Activated naive CD8-positive, alpha-beta T cell treated with anti-CD3 and anti-CD28 coated beads, Interleukin-2, amount 10 ng/mL, durations not matched to agents 7 days and 5 days (primary cell): ENCODE data around the gene HBA1. TPM values are rescaled to one million over a fixed set of nuclear protein-coding genes. Genes with fewer than 3 reads are reported as not detected.
"Not testable (repeated sequence)": the region's sequence is repeated elsewhere in the genome, so short reads cannot be mapped to it uniquely, and the experiment has no call there.

Experiments used
- ATAC-seq: fragments of 150-1000 bp; cut with Tn5 transposase; one replicate; pipeline ENCODE4 v1.10.0; 2021; ENCODE audit warnings: low read depth, moderate library complexity
- POLR2A ChIA-PET: fragments of 350-600 bp; sonication (Branson Sonifier 250); formaldehyde crosslinking; loops from one replicate; lab custom pipeline; 2021; ENCODE audit warnings: antibody characterized with exemption; lab: Charles Lee
- DNase-seq: peaks from one replicate; pipeline ENCODE4 v3.0.0; 2021
- H3K27ac Mint-ChIP-seq: one replicate; pipeline ENCODE4 v1.8.0; 2022; ENCODE audit warnings: mild to moderate bottlenecking, mixed read lengths
- H3K27me3 Mint-ChIP-seq: one replicate; pipeline ENCODE4 v1.8.0; 2022; ENCODE audit warnings: mild to moderate bottlenecking, moderate library complexity, mixed read lengths
- H3K36me3 Mint-ChIP-seq: one replicate; pipeline ENCODE4 v1.8.0; 2021; ENCODE audit warnings: mild to moderate bottlenecking, mixed read lengths
- H3K4me1 Mint-ChIP-seq: one replicate; pipeline ENCODE4 v1.8.0; 2021; ENCODE audit warnings: mixed read lengths
- H3K4me3 Mint-ChIP-seq: one replicate; pipeline ENCODE4 v1.8.0; 2022; ENCODE audit warnings: mild to moderate bottlenecking, moderate library complexity, mixed read lengths
- H3K9me3 Mint-ChIP-seq: one replicate; pipeline ENCODE4 v1.8.0; 2021; ENCODE audit warnings: mixed read lengths
- total RNA-seq, 2 experiments: library from RNA; stranded (reverse); gene quantifications; one replicate each; pipeline ENCODE4 v1.2.3, GENCODE V29; 2021

Gene HBA1
- total RNA-seq, 2 experiments from 2014 or later = not detected

DNA sequence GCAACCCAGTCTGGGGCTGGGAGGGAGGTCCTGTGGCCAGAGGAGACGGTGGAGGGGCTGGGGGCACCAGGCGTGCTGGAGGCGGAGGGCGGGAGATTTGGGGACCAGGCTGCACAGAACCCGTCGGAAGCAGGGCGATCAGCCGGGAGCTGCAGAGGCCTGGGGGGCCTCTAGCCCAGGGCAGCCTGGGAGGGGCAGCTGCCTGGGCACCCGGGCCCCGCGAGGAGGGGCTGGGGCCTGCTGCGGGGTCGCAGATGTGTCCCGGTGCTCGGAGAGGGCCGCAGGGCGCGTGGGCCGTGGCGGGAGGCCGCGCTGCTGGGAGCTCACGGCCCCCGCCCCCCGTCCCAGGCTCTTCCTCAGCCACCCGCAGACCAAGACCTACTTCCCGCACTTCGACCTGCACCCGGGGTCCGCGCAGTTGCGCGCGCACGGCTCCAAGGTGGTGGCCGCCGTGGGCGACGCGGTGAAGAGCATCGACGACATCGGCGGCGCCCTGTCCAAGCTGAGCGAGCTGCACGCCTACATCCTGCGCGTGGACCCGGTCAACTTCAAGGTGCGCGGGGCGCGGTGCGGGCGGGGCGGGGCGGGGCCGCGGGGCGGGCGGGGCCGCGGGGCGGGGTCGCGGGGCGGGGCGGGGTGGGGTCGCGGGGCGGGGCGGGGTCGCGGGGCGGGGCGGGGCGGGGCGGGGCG lies 12.2 kb upstream of the HBA1 start:
- H3K9me3 Mint-ChIP-seq, POLR2A ChIA-PET, H3K4me3 Mint-ChIP-seq, H3K36me3 Mint-ChIP-seq, H3K27ac Mint-ChIP-seq, H3K4me1 Mint-ChIP-seq, DNase-seq: not testable (repeated sequence)
- peaks cover 44% of the 10 kb centered on the region for H3K27me3 Mint-ChIP-seq
- ATAC-seq = peak; percentile 41

- DNase-seq (no peak), ATAC-seq (no peak)
- no peaks in the 10 kb centered on the region for H3K9me3 Mint-ChIP-seq
- no peak overlapping the region for H3K4me3 Mint-ChIP-seq
- H3K27ac Mint-ChIP-seq = no peak overlapping the region
- peaks cover 5% of the 10 kb centered on the region for H3K4me1 Mint-ChIP-seq
- peaks cover 46% of the 10 kb centered on the region for H3K27me3 Mint-ChIP-seq
- H3K36me3 Mint-ChIP-seq = no peaks in the 10 kb centered on the region
- POLR2A ChIA-PET = no interaction called here
Observed at GRCh38 chr16:164827-165538, 11.5 kb upstream of the HBA1 start.

DNA sequence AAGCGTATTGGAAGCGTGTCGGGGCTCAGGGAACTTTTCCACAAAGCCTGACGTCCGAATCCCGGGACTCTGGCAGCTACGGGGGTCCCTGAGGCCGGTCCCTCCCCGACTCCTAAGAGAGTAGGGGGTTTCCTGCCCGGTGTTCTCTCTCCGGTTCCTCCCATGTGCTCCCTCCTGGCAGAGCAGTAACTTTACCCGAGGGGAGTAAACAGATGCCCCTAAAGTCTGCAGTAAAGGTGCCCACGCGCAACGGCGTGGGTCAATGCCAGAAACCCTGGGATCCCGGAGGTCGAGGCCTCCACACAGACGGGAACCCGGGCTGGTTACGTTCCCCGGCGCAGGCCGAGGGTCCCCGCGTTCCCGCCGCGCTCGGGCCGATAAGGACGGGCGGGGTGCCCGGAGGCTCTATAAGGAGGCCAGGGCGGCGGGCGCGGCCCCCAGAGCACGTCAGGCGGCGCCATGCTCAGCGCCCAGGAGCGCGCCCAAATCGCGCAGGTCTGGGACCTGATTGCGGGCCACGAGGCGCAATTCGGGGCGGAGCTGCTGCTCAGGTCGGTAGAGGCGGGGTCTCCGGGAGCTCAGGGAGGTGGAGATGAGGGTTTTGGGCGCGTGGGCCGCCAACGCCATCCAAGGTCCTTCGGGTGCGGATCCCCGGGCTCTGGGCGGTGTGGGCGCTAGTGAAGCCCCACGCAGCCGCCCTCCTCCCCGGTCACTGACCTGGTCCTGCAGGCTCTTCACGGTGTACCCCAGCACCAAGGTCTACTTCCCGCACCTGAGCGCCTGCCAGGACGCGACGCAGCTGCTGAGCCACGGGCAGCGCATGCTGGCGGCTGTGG lies 10.7 kb upstream of the HBA1 start, which contains the start of gene HBM:
Gene HBM (plus strand): TSS at position 440 of the 836 bp plus-strand sequence. CDS start 20 bp downstream, at position 460.
- H3K9me3 Mint-ChIP-seq = no peaks in the 10 kb centered on the region
- H3K4me3 Mint-ChIP-seq = no peak within 1 kb of the TSS
- peaks cover 5% of the 10 kb centered on the region for H3K4me1 Mint-ChIP-seq
- H3K27me3 Mint-ChIP-seq = peaks cover 52% of the 10 kb centered on the region
- no peaks in the 10 kb centered on the region for H3K36me3 Mint-ChIP-seq
- DNase-seq (no peak), ATAC-seq (no peak)
- H3K27ac Mint-ChIP-seq = no peak within 1 kb of the TSS
- POLR2A ChIA-PET = interaction anchor here (0.6 kb wide), 1 partner anchor 70 kb away, joined by 3 read pairs; no protein-coding TSS in a partner anchor

DNA sequence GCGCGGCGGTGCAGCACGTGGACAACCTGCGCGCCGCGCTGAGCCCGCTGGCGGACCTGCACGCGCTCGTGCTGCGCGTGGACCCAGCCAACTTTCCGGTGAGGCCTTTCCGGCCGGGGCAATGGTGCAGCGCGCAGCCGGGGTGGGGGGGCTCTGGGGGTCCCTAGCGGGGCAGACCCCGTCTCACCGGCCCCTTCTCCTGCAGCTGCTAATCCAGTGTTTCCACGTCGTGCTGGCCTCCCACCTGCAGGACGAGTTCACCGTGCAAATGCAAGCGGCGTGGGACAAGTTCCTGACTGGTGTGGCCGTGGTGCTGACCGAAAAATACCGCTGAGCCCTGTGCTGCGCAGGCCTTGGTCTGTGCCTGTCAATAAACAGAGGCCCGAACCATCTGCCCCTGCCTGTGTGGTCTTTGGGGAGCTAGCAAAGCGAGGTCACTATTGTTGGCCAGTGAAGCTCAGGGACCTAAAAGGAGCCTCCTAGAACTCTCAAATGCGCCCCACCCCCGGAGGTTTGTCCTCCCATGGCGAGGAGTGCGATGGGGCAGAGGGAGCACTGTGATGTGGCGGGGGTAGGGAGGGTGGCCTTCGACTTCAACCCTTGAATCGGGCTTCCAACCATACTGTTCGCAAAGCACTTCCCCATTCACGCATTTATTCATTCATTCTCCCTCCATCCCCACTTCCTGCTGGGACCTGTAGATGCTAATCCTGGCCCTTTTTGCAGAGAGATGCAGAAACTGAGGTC lies 9.9 kb upstream of the HBA1 start:
- Mint-ChIP-seq H3K36me3 (no peaks in the 10 kb centered on the region), H3K9me3 (no peaks in the 10 kb centered on the region), H3K27ac (no peak overlapping the region), H3K4me1 (peaks cover 7% of the 10 kb centered on the region), H3K27me3 (peaks cover 54% of the 10 kb centered on the region), H3K4me3 (no peak overlapping the region)
- POLR2A ChIA-PET = interaction anchor here (0.6 kb wide), 1 partner anchor 69 kb away, joined by 3 read pairs; no protein-coding TSS in a partner anchor
- no peak for ATAC-seq
- no peak for DNase-seq

GRCh38 chr16:167122-167690 lies 9.3 kb upstream of the HBA1 start:
- peaks cover 9% of the 10 kb centered on the region for H3K4me1 Mint-ChIP-seq
- POLR2A ChIA-PET = no interaction called here
- H3K9me3 Mint-ChIP-seq = no peaks in the 10 kb centered on the region
- DNase-seq = no peak
- no peak overlapping the region for H3K4me3 Mint-ChIP-seq
- peaks cover 60% of the 10 kb centered on the region for H3K27me3 Mint-ChIP-seq
- H3K27ac Mint-ChIP-seq = no peak overlapping the region
- no peaks in the 10 kb centered on the region for H3K36me3 Mint-ChIP-seq
- no peak for ATAC-seq

DNA sequence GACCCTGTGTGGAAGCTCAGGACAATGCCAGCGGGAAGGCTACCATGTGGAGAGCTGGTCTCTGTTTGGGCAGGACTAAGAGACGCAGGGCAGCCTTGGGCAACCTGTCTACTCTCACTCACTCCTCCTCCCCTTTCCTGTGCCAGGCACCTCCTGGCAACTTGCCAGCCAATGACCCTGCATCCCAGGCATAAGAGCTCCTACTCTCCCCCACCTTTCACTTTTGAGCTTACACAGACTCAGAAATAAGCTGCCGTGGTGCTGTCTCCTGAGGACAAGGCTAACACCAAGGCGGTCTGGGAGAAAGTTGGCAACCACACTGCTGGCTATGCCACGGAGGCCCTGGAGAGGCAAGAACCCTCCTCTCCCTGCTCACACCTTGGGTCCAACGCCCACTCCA lies 8.1 kb upstream of the HBA1 start:
- Mint-ChIP-seq H3K36me3 (no peaks in the 10 kb centered on the region), H3K27me3 (peaks cover 59% of the 10 kb centered on the region), H3K4me1 (peaks cover 9% of the 10 kb centered on the region), H3K4me3 (no peak overlapping the region), H3K27ac (no peak overlapping the region), H3K9me3 (no peaks in the 10 kb centered on the region)
- DNase-seq (no peak), ATAC-seq (no peak)
- POLR2A ChIA-PET = no interaction called here

GRCh38 chr16:169014-169413 lies 7.5 kb upstream of the HBA1 start:
- H3K27me3 Mint-ChIP-seq = peaks cover 59% of the 10 kb centered on the region
- POLR2A ChIA-PET = no interaction called here
- ATAC-seq (no peak), DNase-seq (no peak)
- H3K4me1 Mint-ChIP-seq = peaks cover 9% of the 10 kb centered on the region
- H3K36me3 Mint-ChIP-seq = no peaks in the 10 kb centered on the region
- no peaks in the 10 kb centered on the region for H3K9me3 Mint-ChIP-seq
- H3K27ac Mint-ChIP-seq = no peak overlapping the region
- no peak overlapping the region for H3K4me3 Mint-ChIP-seq

- H3K9me3 Mint-ChIP-seq = not testable (repeated sequence)
Observed at GRCh38 chr16:170088-170507, 6.4 kb upstream of the HBA1 start.

DNA sequence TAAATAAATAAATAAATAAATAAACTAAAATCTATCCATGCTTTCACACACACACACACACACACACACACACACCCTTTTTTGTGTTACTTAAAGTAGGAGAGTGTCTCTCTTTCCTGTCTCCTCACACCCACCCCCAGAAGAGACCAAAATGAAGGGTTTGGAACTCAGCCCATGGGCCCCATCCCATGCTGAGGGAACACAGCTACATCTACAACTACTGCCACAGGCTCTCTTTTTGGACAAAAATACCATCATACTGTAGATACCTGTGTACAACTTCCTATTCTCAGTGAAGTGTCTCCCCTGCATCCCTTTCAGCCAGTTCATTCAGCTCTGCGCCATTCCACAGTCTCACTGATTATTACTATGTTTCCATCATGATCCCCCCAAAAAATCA lies 5.7 kb upstream of the HBA1 start:
- DNase-seq (no peak), ATAC-seq (no peak)
- H3K27me3 Mint-ChIP-seq = peaks cover 68% of the 10 kb centered on the region
- H3K4me1 Mint-ChIP-seq = peaks cover 14% of the 10 kb centered on the region
- H3K27ac Mint-ChIP-seq = no peak overlapping the region
- POLR2A ChIA-PET = no interaction called here
- H3K9me3 Mint-ChIP-seq = no peaks in the 10 kb centered on the region
- H3K4me3 Mint-ChIP-seq = no peak overlapping the region
- H3K36me3 Mint-ChIP-seq = no peaks in the 10 kb centered on the region

More at GRCh38 chr16:170088-170507, 6.4 kb upstream of the HBA1 start:
- H3K4me3 Mint-ChIP-seq, DNase-seq, H3K27ac Mint-ChIP-seq, ATAC-seq, POLR2A ChIA-PET, H3K36me3 Mint-ChIP-seq: not testable (repeated sequence)
- Mint-ChIP-seq H3K27me3 (peaks cover 67% of the 10 kb centered on the region), H3K4me1 (peaks cover 14% of the 10 kb centered on the region)

GRCh38 chr16:172374-172941 lies 4.0 kb upstream of the HBA1 start, which contains the start of gene HBA2:
HBA2 (plus strand) TSS chr16:172876; CDS start chr16:172913, 37 bp downstream.
- DNase-seq, H3K36me3 Mint-ChIP-seq, POLR2A ChIA-PET, H3K27ac Mint-ChIP-seq, H3K9me3 Mint-ChIP-seq, H3K4me3 Mint-ChIP-seq: not testable (repeated sequence)
- peak; percentile 39 for ATAC-seq
- peaks cover 61% of the 10 kb centered on the region for H3K27me3 Mint-ChIP-seq
- peaks cover 11% of the 10 kb centered on the region for H3K4me1 Mint-ChIP-seq

- H3K27me3 Mint-ChIP-seq = peaks cover 61% of the 10 kb centered on the region
Observed at GRCh38 chr16:173211-173854, 3.1 kb upstream of the HBA1 start.

More at GRCh38 chr16:173211-173854, 3.1 kb upstream of the HBA1 start:
- ATAC-seq, DNase-seq, H3K36me3 Mint-ChIP-seq, H3K4me3 Mint-ChIP-seq, POLR2A ChIA-PET, H3K27ac Mint-ChIP-seq, H3K9me3 Mint-ChIP-seq: not testable (repeated sequence)
- peaks cover 11% of the 10 kb centered on the region for H3K4me1 Mint-ChIP-seq
